Liver (tissue), 9 donors: ENCODE data around the gene B3GNT2. TPM values are rescaled to one million over a fixed set of nuclear protein-coding genes. Genes with fewer than 3 reads are reported as not detected.

Experiments used
- DNase-seq: peaks from one replicate; pipeline ENCODE4 v3.0.0-alpha.2; 2017; ENCODE audit warnings: low spot score
- H3K27ac ChIP-seq, 2 donors: one replicate each; pipeline ENCODE4 v1.7.0; 2013; ENCODE audit warnings: inconsistent platforms in 2 of 2, low read length in 2 of 2, control low read depth in 1 of 2, low read depth in 1 of 2, mild to moderate bottlenecking in 1 of 2
- H3K27me3 ChIP-seq, 4 donors: one replicate each; pipeline versions ENCODE4 v1.6.1 to v1.7.0; 2013; ENCODE audit warnings: low read length in 3 of 4, inconsistent platforms in 1 of 4, mild to moderate bottlenecking in 1 of 4, moderate library complexity in 1 of 4; ENCODE audit not compliant: control insufficient read depth in 4 of 4, insufficient read depth in 4 of 4
- H3K36me3 ChIP-seq, 4 donors: one replicate each; pipeline versions ENCODE4 v1.6.1 to v1.7.0; 2013; ENCODE audit warnings: low read length in 3 of 4, mild to moderate bottlenecking in 3 of 4, low read depth in 1 of 4, moderate library complexity in 1 of 4; ENCODE audit not compliant: control insufficient read depth in 4 of 4, insufficient read depth in 3 of 4
- H3K4me1 ChIP-seq, 4 donors: one replicate each; pipeline versions ENCODE4 v1.6.1 to v1.7.0; 2013; ENCODE audit warnings: low read length in 3 of 4, mild to moderate bottlenecking in 3 of 4, moderate library complexity in 1 of 4; ENCODE audit not compliant: control insufficient read depth in 4 of 4, insufficient read depth in 4 of 4
- H3K4me3 ChIP-seq, 3 donors: one replicate each; pipeline versions ENCODE4 v1.6.1 to v1.7.0; 2013; ENCODE audit warnings: low read length in 3 of 3, control low read depth in 1 of 3, low read depth in 1 of 3, mild to moderate bottlenecking in 1 of 3
- H3K9ac ChIP-seq, 2 donors: one replicate each; pipeline ENCODE4 v1.7.0; 2013; ENCODE audit warnings: low read length in 2 of 2, mild to moderate bottlenecking in 2 of 2, moderate library complexity in 2 of 2, control low read depth in 1 of 2, low read depth in 1 of 2
- H3K9me3 ChIP-seq, 4 donors: one replicate each; pipeline versions ENCODE4 v1.6.1 to v1.7.0; 2013; ENCODE audit warnings: low read length in 3 of 4; ENCODE audit not compliant: control insufficient read depth in 4 of 4
- ATF3 ChIP-seq: IDR thresholded peaks from 2 replicates; pipeline ENCODE4 v1.6.1; 2016; ENCODE audit warnings: antibody characterized with exemption
- CTCF ChIP-seq: fragments of 150-350 bp; IDR thresholded peaks from 2 replicates; pipeline ENCODE4 v1.5.1; 2017; ENCODE audit warnings: improper control_type of control experiment, low read depth, low read length; ENCODE audit not compliant: missing input control
- EGR1 ChIP-seq, 2 donors: IDR thresholded peaks; 2 replicates each; pipeline ENCODE4 v1.6.1; 2016 to 2018; ENCODE audit warnings: antibody characterized with exemption in 2 of 2, low read depth in 2 of 2
- FOXA1 ChIP-seq: IDR thresholded peaks from 2 replicates; pipeline ENCODE4 v1.6.1; 2016; ENCODE audit warnings: antibody characterized with exemption
- FOXA2 ChIP-seq: IDR thresholded peaks from 2 replicates; pipeline ENCODE4 v1.6.1; 2016; ENCODE audit warnings: antibody characterized with exemption
- GABPA ChIP-seq, 2 donors: IDR thresholded peaks in 1 of 2; conservative IDR thresholded peaks in 1 of 2; 2 replicates each; pipeline ENCODE4 v1.6.1; 2016; ENCODE audit warnings: antibody characterized with exemption in 2 of 2, mild to moderate bottlenecking in 1 of 2, moderate library complexity in 1 of 2
- HNF4A ChIP-seq, 2 donors: conservative IDR thresholded peaks; 2 replicates each; pipeline ENCODE4 v1.6.1; 2016; ENCODE audit warnings: antibody characterized with exemption in 2 of 2, mild to moderate bottlenecking in 2 of 2
- HNF4G ChIP-seq: IDR thresholded peaks from 2 replicates; pipeline ENCODE4 v1.6.1; 2016; ENCODE audit warnings: antibody characterized with exemption
- JUND ChIP-seq, 2 donors: IDR thresholded peaks; 2 replicates each; pipeline ENCODE4 v1.6.1; 2016; ENCODE audit warnings: antibody characterized with exemption in 2 of 2
- MAX ChIP-seq: IDR thresholded peaks from 2 replicates; pipeline ENCODE4 v1.6.1; 2016; ENCODE audit warnings: antibody characterized with exemption
- NR2F2 ChIP-seq: IDR thresholded peaks from 2 replicates; pipeline ENCODE4 v1.6.1; 2016; ENCODE audit warnings: antibody characterized with exemption
- RAD21 ChIP-seq, 2 donors: IDR thresholded peaks; 2 replicates each; pipeline ENCODE4 v1.6.1; 2016; ENCODE audit warnings: antibody characterized with exemption in 2 of 2, mild to moderate bottlenecking in 2 of 2
- REST ChIP-seq: IDR thresholded peaks from 2 replicates; pipeline ENCODE4 v1.6.1; 2016; ENCODE audit warnings: antibody characterized with exemption, mild to moderate bottlenecking
- RXRA ChIP-seq, 2 donors: IDR thresholded peaks; 2 replicates each; pipeline ENCODE4 v1.6.1; 2017 to 2018; ENCODE audit warnings: antibody characterized with exemption in 2 of 2, mild to moderate bottlenecking in 1 of 2
- SP1 ChIP-seq: IDR thresholded peaks from 2 replicates; pipeline ENCODE4 v1.6.1; 2018; ENCODE audit warnings: antibody characterized with exemption, mild to moderate bottlenecking
- TAF1 ChIP-seq: conservative IDR thresholded peaks from 2 replicates; pipeline ENCODE4 v1.6.1; 2016; ENCODE audit warnings: antibody characterized with exemption, mild to moderate bottlenecking
- YY1 ChIP-seq: IDR thresholded peaks from 2 replicates; pipeline ENCODE4 v1.6.1; 2016; ENCODE audit warnings: antibody characterized with exemption, mild to moderate bottlenecking
- ZBTB33 ChIP-seq: IDR thresholded peaks from 2 replicates; pipeline ENCODE4 v1.6.1; 2016; ENCODE audit warnings: antibody characterized with exemption
- WGBS: extraction: QIAGEN DNeasy Blood & Tissue Kit; methylation state at CpG from one replicate; pipeline ENCODE4 v1.1.7; 2013; 5-methylcytosine and 5-hydroxymethylcytosine counted together
- polyA plus RNA-seq, 2 donors: library from polyadenylated mRNA; stranded (reverse) in 1 of 2; unstranded in 1 of 2; fragments of 200-250 nt in 1 of 2; fragments of >200 nt in 1 of 2; fragmentation: Nextera tagmentation in 1 of 2; extraction: Ambion mirVana in 1 of 2; gene quantifications; one replicate each; pipeline versions ENCODE4 v1.2.1 to v1.2.3, GENCODE V29; 2013 to 2015
- total RNA-seq, 2 donors: library from RNA; depleted of rRNA; stranded (reverse); fragments of >200 nt; gene quantifications; one replicate each; pipeline ENCODE4 v1.2.3, GENCODE V29; 2014
- donor health status: healthy.
- donor health status: healthy.
- donor health status: healthy.
- donor health status: healthy.
- donor health status: healthy.

The B3GNT2 gene
- total and polyA plus RNA-seq, 4 donors = 6.4 to 20.2 (median 14.2) TPM

GRCh38 chr2:62200291-62200841 lies 4.5 kb downstream of the B3GNT2 start:
- TF ChIP-seq HNF4A (conservative IDR thresholded peaks at IDR 0.05) (no peak), CTCF (no peak), EGR1 (IDR thresholded peaks at IDR 0.05; ENCODE audit: low read depth in 2 of 2) (no peak), REST (no peak), TAF1 (no peak), MAX (no peak), FOXA1 (no peak), GABPA (IDR thresholded peaks at IDR 0.05 in 1 of 2, conservative IDR thresholded peaks at IDR 0.05 in 1 of 2) (no peak), SP1 (no peak), NR2F2 (no peak), HNF4G (no peak), ATF3 (no peak), RAD21 (IDR thresholded peaks at IDR 0.05) (no peak), ZBTB33 (no peak), JUND (IDR thresholded peaks at IDR 0.05) (no peak), YY1 (no peak), FOXA2 (no peak), RXRA (IDR thresholded peaks at IDR 0.05) (no peak)
- no peak overlapping the region for H3K4me3 ChIP-seq
- no peak overlapping the region for H3K27ac ChIP-seq
- 69% methylated on average over 4 of the region's 4 CpGs for WGBS
- H3K9ac ChIP-seq = no peak overlapping the region
- H3K9me3 ChIP-seq = no peaks in the 10 kb centered on the region
- no peaks in the 10 kb centered on the region for H3K27me3 ChIP-seq
- no peaks in the 10 kb centered on the region for H3K36me3 ChIP-seq
- no peak for DNase-seq
- H3K4me1 ChIP-seq = peaks cover 0 to 51% (median 34%) of the 10 kb centered on the region in 4 donors
